IPS-20b (cell line): Measurements from ENCODE around the gene SPRYD3.
"Not testable (repeated sequence)": the region's sequence is repeated elsewhere in the genome, so short reads cannot be mapped to it uniquely, and the experiment has no call there.

ENCODE experiments used
- H3K27ac ChIP-seq: one replicate; pipeline ENCODE4 v1.5.1; 2013; ENCODE audit warnings: low read length
- H3K27me3 ChIP-seq: 2 replicates; pipeline ENCODE4 v1.6.1; 2013; ENCODE audit warnings: mild to moderate bottlenecking, low read length, inconsistent platforms; ENCODE audit not compliant: insufficient read depth
- H3K36me3 ChIP-seq: 2 replicates; pipeline ENCODE4 v1.6.1; 2013; ENCODE audit warnings: low read depth, mild to moderate bottlenecking, inconsistent platforms, low read length, moderate library complexity; ENCODE audit not compliant: insufficient read depth
- H3K4me1 ChIP-seq: 2 replicates; pipeline ENCODE4 v1.6.1; 2013; ENCODE audit warnings: mild to moderate bottlenecking, control low read depth, inconsistent platforms, low read length, moderate library complexity; ENCODE audit not compliant: insufficient read depth
- H3K4me3 ChIP-seq: 2 replicates; pipeline ENCODE4 v1.5.1; 2013; ENCODE audit warnings: mild to moderate bottlenecking, low read length, inconsistent platforms
- H3K9ac ChIP-seq: 2 replicates; pipeline ENCODE4 v1.6.1; 2013; ENCODE audit warnings: low read depth, mild to moderate bottlenecking, inconsistent platforms, low read length, moderate library complexity
- H3K9me3 ChIP-seq: 2 replicates; pipeline ENCODE4 v1.6.1; 2013; ENCODE audit warnings: mild to moderate bottlenecking, low read depth, low read length, inconsistent platforms; ENCODE audit not compliant: insufficient read depth

The SPRYD3 gene

GRCh38 chr12:53099071-53099882 lies 20.1 kb upstream of the SPRYD3 start:
- H3K27ac ChIP-seq: no peak overlapping the region
- H3K4me3 ChIP-seq: peak overlapping the region; percentile 72; the same call in 1 of the 2 replicates
- peaks cover 16% of the 10 kb centered on the region; the same call in 1 of the 2 replicates for H3K4me1 ChIP-seq

GRCh38 chr12:53098354-53098981 lies 19.3 kb upstream of the SPRYD3 start:
- Histone ChIP-seq H3K4me1 (peaks cover 16% of the 10 kb centered on the region; the same call in 1 of the 2 replicates), H3K27ac (no peak overlapping the region), H3K36me3 (no peaks in the 10 kb centered on the region), H3K9ac (no peak overlapping the region), H3K27me3 (peaks cover 44% of the 10 kb centered on the region), H3K4me3 (peak overlapping the region; percentile 72), H3K9me3 (no peaks in the 10 kb centered on the region)

More at GRCh38 chr12:53099071-53099882, 20.1 kb upstream of the SPRYD3 start:
- no peak overlapping the region for H3K9ac ChIP-seq
- H3K27me3 ChIP-seq: peaks cover 44% of the 10 kb centered on the region
- no peaks in the 10 kb centered on the region for H3K36me3 ChIP-seq
- H3K9me3 ChIP-seq: no peaks in the 10 kb centered on the region

- H3K4me3 ChIP-seq: peak within 1 kb of the TSS; percentile 72
- no peak within 1 kb of the TSS for H3K27ac ChIP-seq
- H3K36me3 ChIP-seq: no peaks in the 10 kb centered on the region
- no peaks in the 10 kb centered on the region for H3K9me3 ChIP-seq
- no peak within 1 kb of the TSS; the same call in 1 of the 2 replicates for H3K9ac ChIP-seq
- peaks cover 16% of the 10 kb centered on the region; the same call in 1 of the 2 replicates for H3K4me1 ChIP-seq
- H3K27me3 ChIP-seq: peaks cover 44% of the 10 kb centered on the region
Measured at GRCh38 chr12:53097564-53098353, 18.6 kb upstream of the SPRYD3 start, which contains the start of gene IGFBP6. IGFBP6 (plus strand) TSS chr12:53097667; CDS start chr12:53097718, 51 bp downstream.

GRCh38 chr12:53097207-53097563 lies 18.0 kb upstream of the SPRYD3 start:
- H3K27ac ChIP-seq: no peak overlapping the region
- H3K9ac ChIP-seq: no peak overlapping the region; the same call in 1 of the 2 replicates
- H3K36me3 ChIP-seq: no peaks in the 10 kb centered on the region
- peak overlapping the region; percentile 72 for H3K4me3 ChIP-seq
- H3K9me3 ChIP-seq: no peaks in the 10 kb centered on the region
- peaks cover 16% of the 10 kb centered on the region; the same call in 1 of the 2 replicates for H3K4me1 ChIP-seq
- H3K27me3 ChIP-seq: peaks cover 44% of the 10 kb centered on the region

GRCh38 chr12:53096759-53097158 lies 17.6 kb upstream of the SPRYD3 start:
- no peaks in the 10 kb centered on the region for H3K36me3 ChIP-seq
- no peak overlapping the region for H3K27ac ChIP-seq
- H3K4me1 ChIP-seq: peaks cover 16% of the 10 kb centered on the region; the same call in 1 of the 2 replicates
- H3K9ac ChIP-seq: no peak overlapping the region; the same call in 1 of the 2 replicates
- H3K4me3 ChIP-seq: peak overlapping the region; percentile 72
- H3K9me3 ChIP-seq: no peaks in the 10 kb centered on the region
- peaks cover 45% of the 10 kb centered on the region for H3K27me3 ChIP-seq

- Histone ChIP-seq H3K4me1 (peaks cover 16% of the 10 kb centered on the region; the same call in 1 of the 2 replicates), H3K4me3 (peak overlapping the region; percentile 72), H3K27ac (no peak overlapping the region), H3K36me3 (no peaks in the 10 kb centered on the region), H3K27me3 (peaks cover 50% of the 10 kb centered on the region), H3K9me3 (no peaks in the 10 kb centered on the region), H3K9ac (no peak overlapping the region)
Measured at GRCh38 chr12:53096089-53096741, 17.0 kb upstream of the SPRYD3 start.

- H3K9ac ChIP-seq, H3K9me3 ChIP-seq, H3K4me3 ChIP-seq, H3K36me3 ChIP-seq, H3K27ac ChIP-seq: not testable (repeated sequence)
- peaks cover 57% of the 10 kb centered on the region for H3K27me3 ChIP-seq
- peaks cover 16% of the 10 kb centered on the region; the same call in 1 of the 2 replicates for H3K4me1 ChIP-seq
Measured at GRCh38 chr12:53095596-53095895, 16.4 kb upstream of the SPRYD3 start.

- H3K4me3 ChIP-seq, H3K9me3 ChIP-seq, H3K27ac ChIP-seq, H3K9ac ChIP-seq, H3K36me3 ChIP-seq: not testable (repeated sequence)
- Histone ChIP-seq H3K27me3 (peaks cover 57% of the 10 kb centered on the region), H3K4me1 (peaks cover 16% of the 10 kb centered on the region; the same call in 1 of the 2 replicates)
Measured at GRCh38 chr12:53094796-53095595, 15.8 kb upstream of the SPRYD3 start.

GRCh38 chr12:53094394-53094787 lies 15.2 kb upstream of the SPRYD3 start:
- Histone ChIP-seq H3K36me3 (no peaks in the 10 kb centered on the region), H3K9ac (no peak overlapping the region), H3K9me3 (no peaks in the 10 kb centered on the region), H3K4me3 (no peak overlapping the region), H3K27me3 (peaks cover 57% of the 10 kb centered on the region), H3K4me1 (peaks cover 16% of the 10 kb centered on the region; the same call in 1 of the 2 replicates), H3K27ac (no peak overlapping the region)

- Histone ChIP-seq H3K4me3 (no peak overlapping the region), H3K4me1 (peaks cover 11% of the 10 kb centered on the region; the same call in 1 of the 2 replicates), H3K9ac (no peak overlapping the region), H3K27me3 (peaks cover 51% of the 10 kb centered on the region), H3K27ac (no peak overlapping the region), H3K9me3 (no peaks in the 10 kb centered on the region), H3K36me3 (no peaks in the 10 kb centered on the region)
Measured at GRCh38 chr12:53093777-53094393, 14.7 kb upstream of the SPRYD3 start.
